Caco-2 (cell line): Measurements from ENCODE around the gene KIR2DL4. TPM values are rescaled to one million over a fixed set of nuclear protein-coding genes. Genes with fewer than 3 reads are reported as not detected.
"Not testable (repeated sequence)": the region's sequence is repeated elsewhere in the genome, so short reads cannot be mapped to it uniquely, and the experiment has no call there.

Experiments
- BruUV-seq: library from RNA; stranded (reverse); fragments of 400-500 nt; replicated peaks from 2 replicates; lab custom pipeline; 2021; lab: Mats Ljungman, UMichigan
- CTCF ChIA-PET: fragments of 300-600 bp; sonication (Branson Sonifier 250); formaldehyde crosslinking; loops from one replicate; lab custom pipeline; 2022; ENCODE audit warnings: antibody characterized with exemption; lab: Charles Lee
- POLR2A ChIA-PET: fragments of 300-600 bp; sonication (Branson Sonifier 250); formaldehyde crosslinking; loops from one replicate; lab custom pipeline; 2022; ENCODE audit warnings: antibody characterized with exemption; lab: Charles Lee
- DNase-seq, 2 experiments: peaks; one replicate each; pipeline versions ENCODE4 v3.0.0 to v3.0.0-alpha.2; 2020 to 2022
- H3K27me3 ChIP-seq: replicated peaks from 2 replicates; pipeline ENCODE4 v1.6.0; 2011; ENCODE audit warnings: low read length; ENCODE audit not compliant: control insufficient read depth, insufficient read depth
- H3K36me3 ChIP-seq: 2 replicates; pipeline ENCODE4 v1.5.1; 2011; ENCODE audit warnings: low read length; ENCODE audit not compliant: control insufficient read depth, insufficient read depth
- H3K4me1 ChIP-seq: fragments of 250-450 bp; sonication (Bioruptor Pico); 2 replicates; pipeline ENCODE4 v1.5.1; 2020; ENCODE audit warnings: mild to moderate bottlenecking
- H3K4me3 ChIP-seq: 2 replicates; pipeline ENCODE4 v1.5.1; 2011; ENCODE audit warnings: low read depth, mild to moderate bottlenecking, control low read depth, low read length
- H3K9me3 ChIP-seq: fragments of 250-450 bp; sonication (Bioruptor Pico); 2 replicates; pipeline ENCODE4 v1.5.1; 2020; ENCODE audit warnings: mild to moderate bottlenecking, moderate library complexity
- H3K27ac Mint-ChIP-seq: one replicate; pipeline ENCODE4 v1.8.0; 2022; ENCODE audit warnings: mixed read lengths; ENCODE audit not compliant: unreplicated experiment
- H3K27me3 Mint-ChIP-seq: one replicate; pipeline ENCODE4 v1.8.0; 2022; ENCODE audit warnings: mixed read lengths; ENCODE audit not compliant: insufficient read depth, unreplicated experiment
- H3K36me3 Mint-ChIP-seq: one replicate; pipeline ENCODE4 v1.8.0; 2022; ENCODE audit warnings: mild to moderate bottlenecking, mixed read lengths; ENCODE audit not compliant: insufficient read depth, unreplicated experiment
- H3K4me1 Mint-ChIP-seq: one replicate; pipeline ENCODE4 v1.8.0; 2022; ENCODE audit warnings: low read depth, mixed read lengths; ENCODE audit not compliant: unreplicated experiment
- H3K4me3 Mint-ChIP-seq: one replicate; pipeline ENCODE4 v1.8.0; 2022; ENCODE audit warnings: mild to moderate bottlenecking, moderate library complexity, mixed read lengths; ENCODE audit not compliant: unreplicated experiment
- H3K9me3 Mint-ChIP-seq: one replicate; pipeline ENCODE4 v1.8.0; 2022; ENCODE audit warnings: mixed read lengths; ENCODE audit not compliant: unreplicated experiment
- CTCF ChIP-seq, 2 experiments: fragments of 200-600 bp in 1 of 2; IDR thresholded peaks; 1 replicate in 1 of 2; 2 replicates in 1 of 2; pipeline versions ENCODE4 v1.5.1 to v1.8.0; 2011 to 2022; ENCODE audit warnings: antibody characterized with exemption in 1 of 2, control low read depth in 1 of 2, inconsistent platforms in 1 of 2, low read depth in 1 of 2, low read length in 1 of 2, mild to moderate bottlenecking in 1 of 2, moderate library complexity in 1 of 2; ENCODE audit not compliant: insufficient read depth in 1 of 2, severe bottlenecking in 1 of 2, unreplicated experiment in 1 of 2
- intact Hi-C: fragments of 100-400 bp; cut with micrococcal nuclease; formaldehyde crosslinking; loops from one replicate; pipeline ENCODE4 v1.10.0; 2022; ENCODE audit not compliant: unreplicated experiment
- total RNA-seq: library from RNA; stranded (reverse); gene quantifications from 2 replicates; pipeline ENCODE4 v1.2.3, GENCODE V29; 2022

KIR2DL4 gene
- total RNA-seq, 1 experiment from 2014 or later: not detected

DNA sequence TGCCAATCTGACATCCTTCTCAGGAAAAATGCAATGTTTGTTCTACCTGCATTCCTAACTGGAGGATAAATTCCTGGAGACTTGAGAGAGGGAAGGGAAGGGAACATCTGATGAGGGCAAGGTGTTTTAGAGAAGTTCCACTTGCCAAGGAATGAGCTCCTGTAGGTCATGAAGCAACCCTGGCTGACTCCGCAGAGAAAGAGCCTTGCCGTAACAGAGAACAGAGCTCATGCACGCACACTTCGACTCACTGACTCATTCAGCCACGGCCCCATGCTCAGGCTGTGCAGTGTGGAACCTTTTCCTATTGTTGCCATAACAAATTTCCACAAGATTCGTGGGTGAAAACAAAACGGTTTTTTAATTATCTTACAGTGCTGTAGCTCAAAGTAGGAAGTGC lies 24.5 kb upstream of the KIR2DL4 start:
- intact Hi-C loops: not testable (repeated sequence)

GRCh38 chr19:54782916-54783315 lies 20.5 kb upstream of the KIR2DL4 start:
- BruUV-seq, H3K36me3 ChIP-seq, H3K27ac Mint-ChIP-seq, DNase-seq, H3K4me3 Mint-ChIP-seq, POLR2A ChIA-PET, intact Hi-C loops, H3K36me3 Mint-ChIP-seq, H3K4me1 ChIP-seq, CTCF ChIA-PET, H3K27me3 ChIP-seq, H3K4me1 Mint-ChIP-seq, H3K9me3 Mint-ChIP-seq, H3K9me3 ChIP-seq, H3K4me3 ChIP-seq: not testable (repeated sequence)
- H3K27me3 Mint-ChIP-seq: peaks cover 12% of the 10 kb centered on the region

More for the DNA sequence above, 24.5 kb upstream of the KIR2DL4 start:
- CTCF ChIA-PET, H3K36me3 ChIP-seq, H3K27ac Mint-ChIP-seq, H3K4me3 ChIP-seq, POLR2A ChIA-PET, DNase-seq, H3K27me3 ChIP-seq, H3K9me3 Mint-ChIP-seq, H3K9me3 ChIP-seq, H3K4me3 Mint-ChIP-seq, H3K4me1 Mint-ChIP-seq, BruUV-seq, H3K4me1 ChIP-seq, H3K36me3 Mint-ChIP-seq: not testable (repeated sequence)
- peaks cover 17% of the 10 kb centered on the region for H3K27me3 Mint-ChIP-seq

DNA sequence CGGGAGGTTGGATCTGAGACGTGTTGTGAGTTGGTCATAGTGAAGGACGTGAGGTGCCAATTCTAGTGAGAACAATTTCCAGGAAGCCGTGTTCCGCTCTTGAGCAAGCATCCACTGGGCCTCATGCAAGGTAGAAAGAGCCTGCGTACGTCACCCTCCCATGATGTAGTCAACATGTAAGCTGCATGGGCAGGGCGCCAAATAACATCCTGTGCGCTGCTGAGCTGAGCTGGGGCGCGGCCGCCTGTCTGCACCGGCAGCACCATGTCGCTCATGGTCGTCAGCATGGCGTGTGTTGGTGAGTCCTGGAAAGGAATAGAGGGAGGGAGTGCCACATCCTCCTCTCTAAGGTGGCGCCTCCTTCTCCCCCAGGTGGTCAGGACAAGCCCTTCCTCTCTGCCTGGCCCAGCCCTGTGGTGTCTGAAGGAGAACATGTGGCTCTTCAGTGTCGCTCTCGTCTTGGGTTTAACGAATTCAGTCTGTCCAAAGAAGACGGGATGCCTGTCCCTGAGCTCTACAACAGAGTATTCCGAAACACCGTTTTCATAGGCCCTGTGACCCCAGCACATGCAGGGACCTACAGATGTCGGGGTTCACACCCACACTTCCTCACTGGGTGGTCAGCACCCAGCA lies 17.2 kb upstream of the KIR2DL4 start:
- H3K27me3 ChIP-seq, intact Hi-C loops, H3K9me3 Mint-ChIP-seq, H3K4me1 Mint-ChIP-seq, H3K36me3 ChIP-seq, DNase-seq, CTCF ChIA-PET, H3K27ac Mint-ChIP-seq, POLR2A ChIA-PET, BruUV-seq, H3K4me1 ChIP-seq, H3K36me3 Mint-ChIP-seq, H3K4me3 Mint-ChIP-seq, H3K4me3 ChIP-seq, H3K9me3 ChIP-seq: not testable (repeated sequence)
- peaks cover 17% of the 10 kb centered on the region for H3K27me3 Mint-ChIP-seq

DNA sequence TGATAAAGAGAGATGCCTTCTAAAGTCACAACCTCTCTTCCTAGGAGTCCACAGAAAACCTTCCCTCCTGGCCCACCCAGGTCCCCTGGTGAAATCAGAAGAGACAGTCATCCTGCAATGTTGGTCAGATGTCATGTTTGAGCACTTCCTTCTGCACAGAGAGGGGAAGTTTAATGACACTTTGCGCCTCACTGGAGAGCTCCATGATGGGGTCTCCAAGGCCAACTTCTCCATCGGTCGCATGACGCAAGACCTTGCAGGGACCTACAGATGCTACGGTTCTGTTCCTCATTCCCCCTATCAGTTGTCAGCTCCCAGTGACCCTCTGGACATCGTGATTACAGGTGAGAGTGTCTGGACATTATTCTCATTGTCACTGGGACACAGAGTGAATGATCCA lies 15.3 kb upstream of the KIR2DL4 start:
- POLR2A ChIA-PET, DNase-seq, H3K27me3 ChIP-seq, BruUV-seq, intact Hi-C loops, H3K4me3 ChIP-seq, H3K36me3 Mint-ChIP-seq, H3K27ac Mint-ChIP-seq, H3K4me3 Mint-ChIP-seq, CTCF ChIA-PET, H3K4me1 Mint-ChIP-seq, H3K4me1 ChIP-seq, H3K9me3 Mint-ChIP-seq, H3K9me3 ChIP-seq, H3K36me3 ChIP-seq: not testable (repeated sequence)
- peaks cover 18% of the 10 kb centered on the region for H3K27me3 Mint-ChIP-seq

DNA sequence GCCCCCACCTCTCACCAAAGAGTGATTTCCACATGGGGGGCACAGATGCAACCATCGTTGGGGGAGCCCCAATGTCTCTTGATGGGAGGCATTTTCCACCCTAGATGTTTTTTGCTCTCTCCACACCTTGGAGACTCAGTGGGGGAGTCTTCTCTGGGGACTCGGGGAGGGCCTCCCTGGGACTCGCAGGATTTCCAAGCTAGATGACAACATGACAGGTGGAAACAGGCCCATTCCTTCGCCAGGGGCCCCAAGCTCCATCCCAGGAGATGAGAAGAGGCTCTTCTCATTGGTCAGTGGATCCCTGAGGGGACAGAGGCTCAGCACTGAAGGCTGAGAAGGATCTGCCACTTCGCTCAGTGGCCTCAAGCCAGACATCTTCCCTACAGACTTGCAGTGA lies 12.7 kb upstream of the KIR2DL4 start:
- Histone ChIP-seq H3K4me3 (no peak overlapping the region), H3K27me3 (no peaks in the 10 kb centered on the region; the same call in 1 of the 2 replicates), H3K4me1 (no peaks in the 10 kb centered on the region), H3K9me3 (no peaks in the 10 kb centered on the region), H3K36me3 (no peaks in the 10 kb centered on the region)
- ChIA-PET CTCF (no interaction called here), POLR2A (no interaction called here)
- no peak for DNase-seq
- no peak for TF ChIP-seq CTCF (IDR thresholded peaks at IDR 0.05; ENCODE audit: insufficient read depth in 1 of 2, low read depth in 1 of 2, low read length in 1 of 2, severe bottlenecking in 1 of 2, unreplicated experiment in 1 of 2)
- Mint-ChIP-seq H3K4me3 (no peak overlapping the region), H3K36me3 (no peaks in the 10 kb centered on the region), H3K27me3 (peaks cover 29% of the 10 kb centered on the region), H3K4me1 (no peaks in the 10 kb centered on the region), H3K27ac (no peak overlapping the region), H3K9me3 (no peaks in the 10 kb centered on the region)
- no TSS peak for BruUV-seq
- intact Hi-C loops: no loop called here
